Measurements from ENCODE around the gene RASGEF1C.

DNA sequence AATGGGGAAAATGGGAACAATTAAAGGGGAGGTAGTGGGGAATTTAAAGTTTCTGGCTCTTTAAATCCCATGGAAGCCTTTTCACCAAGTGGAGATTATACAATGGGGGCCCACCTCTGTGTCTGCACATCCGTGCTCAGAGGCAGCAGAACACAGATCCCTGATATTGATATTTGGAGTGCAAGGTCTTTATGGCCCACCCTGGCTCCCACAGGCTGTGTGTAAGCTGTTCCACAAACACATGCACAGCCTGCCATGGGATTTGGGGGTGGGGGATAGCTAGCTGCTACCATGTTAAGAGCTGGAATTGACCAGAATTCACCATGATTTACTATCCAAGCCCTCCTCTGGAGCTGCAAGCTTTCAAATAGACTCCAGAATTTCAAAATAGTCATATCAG, 55.9 kb downstream of the RASGEF1C start:
- TF ChIP-seq ZNF274 (IDR thresholded peaks at IDR 0.05; ENCODE audit: low read depth, low read length) (no peak), YY1 (IDR thresholded peaks at IDR 0.05; ENCODE audit: insufficient read depth, insufficient read length) (no peak), SUZ12 (IDR thresholded peaks at IDR 0.05; ENCODE audit: extremely low read depth, insufficient read depth, insufficient read length) (no peak)

Data from NT2/D1 (cell line).